NCI-H82 (cell line): ENCODE measurements around the gene SLC35E2B.
"Not testable (repeated sequence)": the region's sequence is repeated elsewhere in the genome, so short reads cannot be mapped to it uniquely, and the experiment has no call there.

Experiments
- DNase-seq: peaks from one replicate; lab custom pipeline; 2025; lab: John Stamatoyannopoulos, UW

The SLC35E2B gene

DNA sequence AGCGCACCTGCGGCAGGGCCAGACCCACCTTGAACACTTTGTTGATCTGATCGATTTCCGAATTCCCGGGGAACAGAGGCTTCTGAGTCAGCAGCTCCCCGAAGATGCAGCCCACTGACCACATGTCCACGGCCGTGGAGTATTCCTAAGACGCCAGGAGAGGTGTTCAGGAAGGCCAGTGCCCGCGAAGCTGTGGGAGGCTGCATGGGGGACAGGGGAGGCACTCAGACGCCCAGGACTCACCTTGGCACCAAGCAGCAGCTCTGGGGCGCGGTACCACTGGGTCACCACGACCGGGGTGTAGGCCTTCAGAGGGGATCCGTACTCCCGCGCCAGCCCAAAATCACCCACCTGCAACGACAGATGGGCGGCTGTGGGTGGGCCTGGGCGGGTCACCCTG lies 11.2 kb upstream of the SLC35E2B start:
- DNase-seq: no peak

DNA sequence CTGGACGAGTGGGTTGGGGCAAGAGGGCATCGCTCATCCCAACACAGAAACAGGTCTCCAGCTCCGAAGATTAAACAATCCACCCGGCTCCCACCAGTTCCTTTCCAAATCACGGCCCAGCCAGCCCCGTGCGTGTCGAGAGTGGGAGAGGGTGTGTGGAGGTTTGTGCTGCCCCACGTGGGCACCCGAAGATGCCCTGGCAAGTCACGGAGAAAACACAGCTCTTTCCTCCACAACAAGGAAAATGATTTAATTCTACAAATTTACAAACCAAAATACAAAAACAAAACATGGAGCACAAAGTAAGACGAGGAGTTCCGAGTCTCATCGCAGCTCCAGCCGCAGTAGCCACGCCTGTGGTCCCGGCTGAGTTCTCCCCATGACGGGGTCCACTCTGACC lies 9.9 kb upstream of the SLC35E2B start:
- not testable (repeated sequence) for DNase-seq

DNA sequence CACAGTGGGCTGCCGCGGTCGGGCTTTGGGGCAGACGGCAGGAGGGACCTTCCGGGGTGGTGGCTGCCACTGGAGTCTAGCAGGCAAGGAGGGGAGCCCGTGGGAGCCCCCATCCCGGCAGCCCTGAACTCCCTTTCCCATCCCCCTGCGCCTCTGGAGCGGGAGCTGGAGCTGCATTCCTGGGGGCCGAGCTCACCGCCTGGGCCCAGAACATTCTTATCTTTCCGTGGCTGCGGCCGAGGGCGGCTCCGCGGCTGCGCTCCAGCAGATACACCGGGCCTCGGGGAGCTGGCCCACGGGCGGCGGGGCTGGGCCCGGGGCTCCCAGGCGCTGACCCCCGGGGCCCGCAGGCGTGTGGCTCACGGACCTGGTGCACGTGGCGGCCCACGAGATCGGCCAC lies 8.0 kb upstream of the SLC35E2B start:
- not testable (repeated sequence) for DNase-seq

DNA sequence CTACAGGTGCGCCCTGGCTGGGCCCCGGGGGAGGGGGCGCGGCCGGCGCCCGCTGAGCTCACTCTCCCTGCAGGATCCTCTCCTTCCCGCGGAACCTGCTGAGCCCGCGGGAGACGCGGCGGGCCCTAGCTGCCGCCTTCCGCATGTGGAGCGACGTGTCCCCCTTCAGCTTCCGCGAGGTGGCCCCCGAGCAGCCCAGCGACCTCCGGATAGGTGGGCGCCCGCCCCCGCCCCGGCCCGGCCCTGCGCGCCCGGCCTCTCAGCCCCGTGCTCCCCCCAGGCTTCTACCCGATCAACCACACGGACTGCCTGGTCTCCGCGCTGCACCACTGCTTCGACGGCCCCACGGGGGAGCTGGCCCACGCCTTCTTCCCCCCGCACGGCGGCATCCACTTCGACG lies 7.5 kb upstream of the SLC35E2B start:
- not testable (repeated sequence) for DNase-seq

GRCh38 chr1:1699061-1699460 lies 6.5 kb upstream of the SLC35E2B start:
- not testable (repeated sequence) for DNase-seq

DNA sequence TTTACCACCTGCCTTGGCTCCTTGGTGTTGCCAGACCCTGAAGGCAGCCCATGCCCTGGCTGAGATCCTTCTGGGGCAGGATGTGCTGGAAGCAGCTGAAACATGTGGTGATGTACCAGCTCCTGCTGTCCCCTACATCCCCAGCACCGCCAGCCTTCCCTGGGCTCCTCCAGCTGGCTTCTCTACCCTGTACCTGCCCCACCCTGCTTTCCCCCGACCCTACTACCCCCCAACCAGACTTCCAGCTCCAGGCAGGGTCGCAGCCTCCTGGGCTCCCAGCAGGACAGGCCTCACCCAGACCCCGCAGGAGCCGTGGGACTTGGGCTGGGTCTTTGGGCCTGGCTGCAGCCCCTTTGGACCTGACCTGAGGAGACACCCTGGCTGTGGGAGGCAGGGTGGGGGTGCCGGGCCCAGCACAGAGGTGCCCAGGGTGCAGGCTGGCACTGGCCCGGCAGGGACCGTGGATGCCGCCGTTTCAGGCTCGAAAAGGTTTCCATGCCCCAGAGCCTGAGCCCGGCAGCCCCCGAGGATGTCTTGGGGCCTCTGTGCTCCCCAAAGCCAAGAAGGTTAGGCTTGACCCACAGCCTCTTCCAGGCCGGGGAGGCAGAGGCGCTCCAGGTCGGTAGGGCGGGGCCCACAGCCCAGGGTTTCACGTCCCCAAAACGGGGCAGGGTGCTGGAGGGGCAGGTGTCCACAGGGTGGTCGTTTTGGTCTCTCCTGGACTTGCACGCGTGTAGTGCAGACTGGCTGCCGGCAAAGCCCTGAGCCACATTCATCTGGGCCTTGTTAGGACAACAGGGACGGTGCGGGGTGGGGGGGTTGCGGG lies 5.0 kb upstream of the SLC35E2B start:
- DNase-seq: not testable (repeated sequence)

GRCh38 chr1:1696431-1697357 lies 4.1 kb upstream of the SLC35E2B start:
- DNase-seq: not testable (repeated sequence)

GRCh38 chr1:1692324-1692713 lies 276 bp downstream of the SLC35E2B start:
- DNase-seq: peak; percentile 67

DNA sequence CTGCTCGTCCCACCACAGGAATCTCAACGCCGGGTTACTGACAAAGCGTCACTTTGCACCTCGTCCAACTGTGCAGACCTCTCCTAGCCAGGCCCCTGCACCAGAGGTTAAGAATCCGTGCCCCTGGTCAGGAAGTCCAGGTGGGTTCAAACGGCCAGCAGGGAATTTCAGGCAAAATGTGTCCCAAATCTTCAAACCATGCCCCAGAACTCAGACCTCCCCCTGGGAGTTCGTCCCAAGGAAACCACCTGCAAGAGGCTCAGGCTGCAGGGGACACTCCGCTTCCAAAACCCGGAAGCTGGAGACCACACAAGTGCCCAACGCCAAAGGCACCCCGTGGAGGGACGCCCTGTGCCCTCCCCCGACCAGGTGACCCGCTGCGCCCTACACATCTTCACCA lies 1.2 kb downstream of the SLC35E2B start:
- DNase-seq: not testable (repeated sequence)

DNA sequence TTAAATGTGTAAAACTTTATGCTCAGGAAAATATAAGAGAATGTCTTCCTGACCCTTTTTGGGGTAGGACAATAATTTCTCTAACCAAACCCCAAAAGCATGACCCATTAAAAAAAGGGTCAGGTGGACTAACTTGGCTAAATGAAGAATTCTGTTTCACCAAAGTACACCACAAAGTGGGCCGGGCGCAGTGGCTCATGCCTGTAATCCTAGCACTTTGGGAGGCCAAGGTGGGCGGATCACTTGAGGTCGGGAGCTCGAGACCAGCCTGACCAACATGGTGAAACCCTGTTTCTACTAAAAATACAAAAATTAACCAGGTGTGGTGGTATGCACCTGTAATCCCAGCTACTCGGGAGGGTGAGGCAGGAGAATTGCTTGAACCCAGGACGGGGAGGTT lies 3.1 kb downstream of the SLC35E2B start:
- DNase-seq: not testable (repeated sequence)

GRCh38 chr1:1687846-1688245 lies 4.7 kb downstream of the SLC35E2B start:
- no peak for DNase-seq

DNA sequence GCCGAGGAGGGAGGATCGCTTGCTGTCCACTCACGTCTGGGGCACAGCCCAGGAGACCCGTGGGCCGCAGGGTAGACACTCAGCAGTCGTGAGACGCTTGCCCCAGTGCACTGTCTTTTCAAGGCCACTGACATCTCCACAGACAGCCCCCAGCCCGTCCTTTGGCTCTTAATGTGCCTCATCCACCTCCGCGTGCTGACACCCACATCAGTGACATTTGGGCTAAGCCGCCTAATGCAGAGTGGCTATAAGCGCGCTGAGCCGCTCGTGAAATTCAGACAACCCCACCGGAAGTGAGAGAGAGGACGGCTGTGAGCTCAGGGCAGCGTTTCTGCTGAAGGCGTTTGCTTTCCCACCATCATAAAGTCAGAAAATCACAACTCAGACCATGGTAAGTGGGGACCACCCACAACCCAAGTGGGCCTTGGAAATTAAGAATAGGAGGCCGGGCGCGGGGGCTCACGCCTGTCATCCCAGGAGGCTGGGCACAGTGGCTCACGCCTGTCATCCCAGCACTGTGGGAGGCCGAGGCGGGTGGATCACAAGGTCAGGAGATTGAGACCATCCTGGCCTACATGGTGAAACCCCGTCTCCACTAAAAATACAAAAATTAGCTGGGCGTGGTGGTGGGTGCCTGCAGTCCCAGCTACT lies 8.4 kb downstream of the SLC35E2B start:
- no peak for DNase-seq

GRCh38 chr1:1683104-1683905 lies 9.3 kb downstream of the SLC35E2B start:
- no peak for DNase-seq

- no peak for DNase-seq
Observed at GRCh38 chr1:1680912-1681273, 11.7 kb downstream of the SLC35E2B start.

- no peak for DNase-seq
Observed at GRCh38 chr1:1680031-1680911, 12.3 kb downstream of the SLC35E2B start.

DNA sequence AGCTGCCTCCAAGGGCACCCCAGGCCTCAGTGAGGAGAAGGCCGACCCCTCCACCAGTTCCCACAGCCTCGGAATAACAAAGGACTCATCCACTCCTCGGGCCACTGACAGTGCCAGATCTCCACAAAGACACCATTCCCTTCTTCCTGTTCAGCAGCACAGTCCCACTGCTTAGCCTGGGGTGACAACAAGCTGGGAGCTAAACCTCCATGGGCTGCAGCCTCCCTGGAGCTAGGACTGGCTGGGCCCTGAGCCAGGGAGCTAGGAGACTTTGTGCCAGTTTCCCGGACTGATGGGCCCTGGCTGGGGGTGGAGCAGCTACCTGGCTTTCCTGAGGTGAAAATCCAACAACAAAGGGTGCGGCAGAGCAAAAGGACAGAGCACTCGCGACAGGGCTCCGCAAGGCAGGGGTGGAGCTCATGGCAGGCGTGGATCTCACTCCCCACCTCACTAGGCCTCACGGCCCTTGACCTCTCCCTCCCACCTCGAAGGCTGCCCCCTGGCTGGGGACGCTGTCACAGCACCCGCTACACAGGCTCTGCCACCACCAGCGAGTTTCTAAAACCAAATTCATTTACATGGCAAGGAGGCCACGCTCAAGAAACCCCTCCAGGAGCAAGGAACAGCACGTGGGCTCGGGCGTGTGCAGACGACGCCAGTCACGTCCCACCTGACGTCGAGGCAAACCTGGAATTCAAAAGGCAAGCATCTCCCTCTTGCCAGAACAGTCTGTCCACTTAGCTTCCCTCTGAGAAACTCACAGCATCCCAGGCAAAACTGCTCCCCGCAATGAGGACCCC lies 13.8 kb downstream of the SLC35E2B start:
- peak; percentile 59 for DNase-seq

DNA sequence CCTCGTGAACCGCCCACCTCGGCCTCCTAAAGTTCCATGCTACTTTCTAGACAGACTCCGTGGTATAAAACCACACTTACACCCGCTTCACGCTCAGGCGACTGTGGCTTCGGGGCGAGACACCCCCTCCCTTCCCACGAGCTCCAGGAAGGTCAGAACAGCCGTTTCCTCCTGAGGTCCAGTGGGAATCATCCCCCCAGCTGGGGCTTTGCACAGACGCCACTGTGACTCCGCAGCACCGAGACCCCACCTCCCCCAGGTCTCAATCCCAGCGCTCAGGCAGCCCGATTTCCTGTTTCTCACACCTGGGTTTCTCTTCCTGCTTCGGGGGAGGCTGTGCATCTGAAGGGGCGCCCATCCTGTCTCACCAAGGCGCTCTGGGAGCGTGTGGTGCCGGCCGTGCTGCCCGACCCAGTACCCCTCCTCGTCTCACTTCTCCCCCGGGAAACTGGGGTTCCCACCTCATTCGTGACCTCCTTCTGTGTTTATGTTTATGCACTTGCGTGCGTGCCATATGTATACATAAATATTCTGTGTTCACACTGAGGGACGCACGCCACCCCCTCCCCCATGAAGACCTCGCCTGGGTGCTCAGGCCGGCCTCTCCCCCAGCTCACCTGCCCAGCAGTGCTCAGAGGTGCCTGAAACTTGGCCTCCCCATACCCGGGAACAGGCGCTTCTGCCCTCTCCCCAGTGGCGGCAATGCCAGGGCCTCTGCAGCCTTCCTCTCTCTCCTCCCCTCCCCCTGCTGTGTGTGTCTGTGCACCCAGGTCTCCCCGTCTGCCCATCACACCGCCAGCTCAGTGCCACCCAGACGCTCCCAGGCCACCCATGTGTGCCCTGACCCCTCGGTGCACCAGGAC lies 14.6 kb downstream of the SLC35E2B start:
- no peak for DNase-seq

GRCh38 chr1:1676087-1676486 lies 16.5 kb downstream of the SLC35E2B start:
- DNase-seq: not testable (repeated sequence)

- DNase-seq: not testable (repeated sequence)
Observed at GRCh38 chr1:1675218-1675617, 17.4 kb downstream of the SLC35E2B start.
